ENCODE data around the gene NPIPA8. TPM values are rescaled to one million over a fixed set of nuclear protein-coding genes. Genes with fewer than 3 reads are reported as not detected.
"Not testable (repeated sequence)": the region's sequence is repeated elsewhere in the genome, so short reads cannot be mapped to it uniquely, and the experiment has no call there.

The NPIPA8 gene
- under 0.01 and 0.32 TPM in 2 replicates for total RNA-seq

DNA sequence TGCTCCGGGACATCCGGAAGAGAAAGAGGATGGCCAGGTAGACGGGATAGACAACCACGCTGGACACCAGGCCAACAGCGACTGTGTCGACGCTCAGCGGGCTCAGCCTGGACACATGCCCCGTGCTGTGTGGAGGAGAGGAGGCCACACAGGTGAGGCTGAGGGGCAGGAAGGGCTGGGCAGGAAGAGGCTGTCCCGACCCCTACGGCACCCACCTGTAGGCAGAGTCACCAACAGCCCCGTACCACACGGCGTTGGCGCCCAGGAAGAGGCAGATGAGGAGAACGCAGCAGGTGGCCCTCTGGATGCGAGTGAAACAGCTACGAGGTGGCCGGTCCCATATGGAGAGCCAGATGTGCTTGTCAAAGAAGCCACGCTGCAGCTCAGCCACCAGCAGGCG is at the start of gene NPIPA8:
TSS of gene NPIPA8 (minus strand) at position 101 of the 400 bp plus-strand sequence. CDS start 4,074 bp downstream, outside the sequence.
- not testable (repeated sequence) for H3K4me3 ChIP-seq (ENCODE audit: low read depth, low read length); DNase-seq (ENCODE audit: low read depth)

GRCh38 chr16:18385285-18385684 is 48.7 kb upstream of the NPIPA8 start:
- not testable (repeated sequence) for DNase-seq (ENCODE audit: low read depth); H3K4me3 ChIP-seq (ENCODE audit: low read depth, low read length)

GRCh38 chr16:18384869-18385268 is 48.3 kb upstream of the NPIPA8 start:
- not testable (repeated sequence) for DNase-seq (ENCODE audit: low read depth); H3K4me3 ChIP-seq (ENCODE audit: low read depth, low read length)

GRCh38 chr16:18384098-18384636 is 47.6 kb upstream of the NPIPA8 start:
- DNase-seq (ENCODE audit: low read depth); H3K4me3 ChIP-seq (ENCODE audit: low read depth, low read length): not testable (repeated sequence)

DNA sequence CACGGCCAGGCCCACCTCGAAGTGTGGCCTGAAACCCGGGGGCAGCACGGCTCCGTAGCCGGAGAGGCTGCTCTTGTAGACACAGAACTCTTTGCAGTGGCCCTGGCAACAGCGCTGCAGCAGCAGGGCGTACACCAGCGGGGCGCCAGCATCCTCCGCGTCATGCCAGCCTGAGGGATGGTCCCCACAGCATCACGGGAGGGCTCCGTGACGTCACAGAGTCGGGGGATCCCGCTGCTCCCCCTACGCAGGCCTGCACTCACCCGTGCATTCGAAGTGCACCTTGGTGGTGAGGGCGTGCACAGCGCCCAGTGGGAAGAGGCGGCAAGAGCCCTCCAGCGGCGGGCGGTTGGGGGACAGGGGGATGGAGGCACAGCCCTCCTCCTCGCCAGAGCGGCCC is 46.2 kb upstream of the NPIPA8 start:
- not testable (repeated sequence) for H3K4me3 ChIP-seq (ENCODE audit: low read depth, low read length); DNase-seq (ENCODE audit: low read depth)

DNA sequence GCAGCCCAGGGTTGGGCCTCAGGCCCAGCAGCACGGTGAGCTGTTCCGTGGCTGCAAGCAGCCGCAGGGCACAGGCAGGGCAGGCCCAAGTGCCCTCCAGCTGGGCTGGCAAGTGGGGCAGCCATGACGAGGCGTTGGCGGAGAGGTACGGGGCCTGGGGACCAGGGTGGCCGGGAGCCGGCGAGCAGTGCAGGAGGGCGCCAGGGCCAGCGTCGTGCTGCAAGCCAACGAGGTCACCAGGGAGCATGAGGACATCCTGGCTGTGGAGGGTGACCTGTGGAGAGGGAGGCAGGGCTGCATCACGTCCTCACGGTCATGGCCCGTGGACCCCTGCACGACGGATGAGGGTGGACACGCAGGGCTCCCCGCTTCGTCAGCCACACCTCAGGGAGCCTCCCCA is 11.2 kb upstream of the NPIPA8 start:
- not testable (repeated sequence) for DNase-seq (ENCODE audit: low read depth); H3K4me3 ChIP-seq (ENCODE audit: low read depth, low read length)

DNA sequence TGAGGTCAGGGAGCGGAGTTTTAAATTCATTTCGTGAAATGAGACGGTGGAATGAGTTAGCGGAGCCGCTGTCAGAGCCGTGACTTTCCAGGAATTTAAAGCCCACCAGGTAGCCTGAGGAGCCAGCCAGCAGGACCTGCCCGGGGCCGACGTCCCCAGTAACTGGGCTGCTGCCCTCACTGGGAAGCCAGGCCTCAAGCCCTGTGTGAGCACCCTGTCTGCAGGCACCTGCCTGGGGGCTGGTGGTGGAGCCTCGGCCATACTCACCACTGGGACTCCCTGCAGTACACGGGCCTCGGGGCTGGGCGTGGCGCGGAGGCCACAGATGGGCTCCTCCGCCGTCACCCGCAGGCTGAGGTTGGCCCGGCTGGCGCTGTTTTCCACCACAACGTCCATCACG is 10.5 kb upstream of the NPIPA8 start:
- not testable (repeated sequence) for H3K4me3 ChIP-seq (ENCODE audit: low read depth, low read length); DNase-seq (ENCODE audit: low read depth)

- H3K4me3 ChIP-seq (ENCODE audit: low read depth, low read length); DNase-seq (ENCODE audit: low read depth): not testable (repeated sequence)
These were observed 8.1 kb upstream of the NPIPA8 start for GRCh38 chr16:18344634-18345033.

DNA sequence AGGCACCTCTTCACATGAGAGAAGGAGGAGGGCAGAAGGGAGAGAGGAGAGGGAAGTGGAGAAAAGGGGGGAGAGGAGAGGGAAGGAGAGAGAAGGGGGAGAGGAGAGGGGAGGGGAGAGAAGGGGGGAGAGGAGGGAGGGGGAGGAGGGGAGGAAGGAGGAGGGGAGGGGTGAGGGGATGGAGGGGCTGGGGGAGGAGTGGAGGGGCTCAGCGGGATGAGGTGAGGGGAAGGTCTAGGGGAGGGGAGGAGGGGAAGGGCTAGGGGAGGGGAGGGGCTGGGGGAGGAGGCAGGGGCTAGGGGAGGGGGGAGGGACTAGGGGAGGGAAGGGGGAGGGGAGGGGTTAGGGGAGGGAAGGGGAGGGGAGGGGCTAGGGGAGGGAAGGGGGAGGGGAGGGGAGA is 5.5 kb upstream of the NPIPA8 start:
- not testable (repeated sequence) for H3K4me3 ChIP-seq (ENCODE audit: low read depth, low read length); DNase-seq (ENCODE audit: low read depth)

DNA sequence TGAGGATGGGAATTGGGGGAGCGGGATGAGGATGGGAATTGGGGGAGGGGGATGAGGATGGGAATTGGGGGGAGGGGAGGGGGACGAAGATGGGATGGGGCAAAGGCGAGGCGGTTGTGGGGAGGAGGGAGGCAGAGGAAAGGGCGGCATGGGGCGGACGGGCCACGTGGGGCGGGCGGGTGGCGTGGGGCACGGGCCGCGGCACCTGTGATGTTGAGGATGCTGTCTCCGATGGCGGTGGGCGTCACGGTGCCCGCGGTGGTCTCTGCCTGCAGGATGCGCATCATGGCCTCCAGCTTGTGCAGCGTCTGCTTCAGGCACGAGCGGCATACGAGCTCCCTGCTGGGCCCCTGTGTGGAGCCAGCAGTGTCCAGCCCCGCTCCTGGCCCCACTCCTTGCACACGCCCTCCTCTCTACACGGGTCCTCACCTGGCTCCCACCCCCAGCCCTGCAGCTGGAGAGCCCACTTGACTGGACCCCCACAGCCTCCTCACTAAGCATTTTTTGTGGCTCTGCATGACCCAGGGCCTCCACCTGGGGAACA is 5.0 kb upstream of the NPIPA8 start:
- not testable (repeated sequence) for DNase-seq (ENCODE audit: low read depth)

DNA sequence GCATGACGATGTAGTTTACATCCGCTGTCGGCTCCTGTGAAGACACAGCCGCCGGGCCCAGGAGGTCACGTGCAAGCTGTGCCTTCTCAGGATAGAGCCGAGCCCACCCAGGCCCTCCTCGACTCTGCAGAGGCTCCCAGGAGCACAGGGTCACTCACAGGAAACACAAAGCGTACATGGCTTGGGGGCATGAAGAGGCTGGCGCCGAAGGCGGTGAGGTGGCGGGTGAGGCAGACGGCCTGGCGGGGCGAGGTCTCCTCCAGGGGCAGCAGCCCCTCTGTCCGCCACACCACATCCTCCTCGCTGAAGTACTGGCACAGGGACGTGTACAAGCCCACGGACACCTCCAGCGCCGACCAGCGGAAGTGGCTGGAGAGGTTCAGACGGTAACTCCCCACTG is 2.7 kb upstream of the NPIPA8 start:
- DNase-seq (ENCODE audit: low read depth); H3K4me3 ChIP-seq (ENCODE audit: low read depth, low read length): not testable (repeated sequence)

More for the DNA sequence above, 5.0 kb upstream of the NPIPA8 start:
- not testable (repeated sequence) for H3K4me3 ChIP-seq (ENCODE audit: low read depth, low read length)

GRCh38 chr16:18311811-18312210 is 24.7 kb downstream of the NPIPA8 start:
- H3K4me3 ChIP-seq (ENCODE audit: low read depth, low read length); DNase-seq (ENCODE audit: low read depth): not testable (repeated sequence)

- DNase-seq (ENCODE audit: low read depth); H3K4me3 ChIP-seq (ENCODE audit: low read depth, low read length): not testable (repeated sequence)
These were observed 27.4 kb downstream of the NPIPA8 start for GRCh38 chr16:18309159-18309558.

DNA sequence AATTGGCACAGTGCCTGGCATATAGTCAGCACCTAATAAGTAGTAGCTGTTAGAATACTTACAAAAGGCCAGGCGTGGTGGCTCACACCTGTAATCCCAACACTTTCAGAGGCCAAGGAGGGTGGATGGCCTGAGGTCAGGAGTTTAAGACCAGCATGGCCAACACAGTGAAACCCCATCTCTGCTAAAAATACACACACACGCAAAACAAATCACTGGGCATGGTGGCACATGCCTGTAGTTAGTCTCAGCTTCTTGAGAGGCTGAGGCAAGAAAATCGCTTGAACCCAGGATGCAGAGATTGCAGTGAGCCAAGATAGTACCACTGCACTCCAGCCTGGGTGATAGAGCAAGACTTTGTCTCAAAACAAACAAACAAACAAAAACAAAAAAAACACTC is 29.3 kb downstream of the NPIPA8 start:
- H3K4me3 ChIP-seq (ENCODE audit: low read depth, low read length); DNase-seq (ENCODE audit: low read depth): not testable (repeated sequence)

DNA sequence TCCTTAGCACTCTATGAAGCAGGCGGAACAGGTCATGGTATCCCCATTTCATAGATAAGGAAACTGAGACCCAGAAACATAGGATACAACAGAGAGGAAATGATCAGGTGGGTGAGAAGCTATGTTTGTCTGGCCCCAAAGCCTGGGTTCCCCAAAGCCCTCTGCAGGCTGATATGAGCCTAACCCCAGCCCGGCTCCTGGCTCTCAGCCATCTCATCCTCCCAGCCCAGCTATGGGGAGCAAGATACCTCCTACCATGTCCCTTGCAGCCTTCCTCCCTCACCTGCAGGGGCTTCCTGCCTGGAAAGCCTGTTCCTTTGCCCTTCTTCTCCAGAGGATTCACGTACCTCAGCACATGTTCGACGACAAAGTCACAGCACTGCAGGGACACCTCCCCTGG is 30.5 kb downstream of the NPIPA8 start:
- not testable (repeated sequence) for DNase-seq (ENCODE audit: low read depth); H3K4me3 ChIP-seq (ENCODE audit: low read depth, low read length)

- not testable (repeated sequence) for DNase-seq (ENCODE audit: low read depth)
These were observed 33.4 kb downstream of the NPIPA8 start for GRCh38 chr16:18303059-18303706.

DNA sequence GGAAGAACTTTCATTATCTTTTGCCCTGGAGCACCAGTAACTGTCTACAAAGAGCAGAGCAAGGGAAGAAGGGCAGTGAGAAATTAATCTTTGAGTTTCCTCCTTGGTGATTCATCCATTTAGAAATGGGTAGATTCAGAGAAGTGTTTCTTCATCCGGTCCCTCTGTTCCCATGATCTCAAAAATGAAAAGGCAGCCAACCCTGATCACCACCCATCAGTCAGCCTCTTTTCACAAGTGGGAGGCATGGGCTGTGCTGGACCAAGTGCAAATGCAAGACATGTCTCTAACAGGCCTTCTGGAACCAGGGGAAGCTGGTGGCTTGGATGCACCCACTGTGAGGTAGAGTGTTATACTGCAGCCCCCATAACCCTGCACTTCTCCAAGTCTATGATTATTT is 38.8 kb downstream of the NPIPA8 start:
- not testable (repeated sequence) for H3K4me3 ChIP-seq (ENCODE audit: low read depth, low read length); DNase-seq (ENCODE audit: low read depth)

More at GRCh38 chr16:18303059-18303706, 33.4 kb downstream of the NPIPA8 start:
- not testable (repeated sequence) for H3K4me3 ChIP-seq (ENCODE audit: low read depth, low read length)

- DNase-seq (ENCODE audit: low read depth); H3K4me3 ChIP-seq (ENCODE audit: low read depth, low read length): not testable (repeated sequence)
These were observed 39.6 kb downstream of the NPIPA8 start for GRCh38 chr16:18296931-18297330.

DNA sequence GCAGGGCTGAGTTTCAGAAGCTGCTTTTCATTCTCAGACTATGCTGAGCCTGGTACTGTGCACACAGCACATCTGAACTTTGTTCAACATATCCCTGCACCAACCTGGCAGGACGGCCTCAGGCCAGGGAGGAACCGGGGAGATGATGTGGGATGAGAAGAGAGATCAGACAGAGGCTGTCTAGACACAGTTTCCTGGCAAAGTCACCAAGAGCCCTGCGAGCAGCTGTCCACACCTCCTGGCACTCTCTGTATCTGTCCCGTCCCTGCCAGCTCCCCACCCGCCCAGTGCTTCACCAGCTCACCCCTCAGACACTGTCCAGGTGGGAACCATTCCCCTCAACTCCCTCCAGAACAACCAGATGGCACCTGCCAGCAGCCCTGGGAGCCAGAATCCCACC is 42.2 kb downstream of the NPIPA8 start:
- not testable (repeated sequence) for DNase-seq (ENCODE audit: low read depth); H3K4me3 ChIP-seq (ENCODE audit: low read depth, low read length)

GRCh38 chr16:18293337-18293956 is 43.1 kb downstream of the NPIPA8 start:
- not testable (repeated sequence) for DNase-seq (ENCODE audit: low read depth); H3K4me3 ChIP-seq (ENCODE audit: low read depth, low read length)
